Prostate gland (tissue), 2 donors: ENCODE data around the gene ALDH16A1.

Experiments
- POLR2A ChIP-seq: fragments of 450-650 bp; IDR thresholded peaks from one replicate; pipeline ENCODE4 v1.6.1; 2016; ENCODE audit warnings: antibody characterized with exemption, mild to moderate bottlenecking
- POLR2AphosphoS5 ChIP-seq: sonication (generic); formaldehyde crosslinking; IDR thresholded peaks from one replicate; pipeline ENCODE4 v1.6.1; 2017; ENCODE audit warnings: antibody characterized with exemption
- TF ChIP-seq, protein P1 (sequence below), 4 experiments: fragments of 200-600 bp in 2 of 4; fragments of 450-650 bp in 2 of 4; sonication (generic) in 2 of 4; IDR thresholded peaks; 1 replicate in 3 of 4; 2 replicates in 1 of 4; pipeline ENCODE4 v1.5.1; 2016 to 2019; ENCODE audit warnings: antibody characterized with exemption in 4 of 4, mild to moderate bottlenecking in 2 of 4, moderate library complexity in 2 of 4

DNA sequence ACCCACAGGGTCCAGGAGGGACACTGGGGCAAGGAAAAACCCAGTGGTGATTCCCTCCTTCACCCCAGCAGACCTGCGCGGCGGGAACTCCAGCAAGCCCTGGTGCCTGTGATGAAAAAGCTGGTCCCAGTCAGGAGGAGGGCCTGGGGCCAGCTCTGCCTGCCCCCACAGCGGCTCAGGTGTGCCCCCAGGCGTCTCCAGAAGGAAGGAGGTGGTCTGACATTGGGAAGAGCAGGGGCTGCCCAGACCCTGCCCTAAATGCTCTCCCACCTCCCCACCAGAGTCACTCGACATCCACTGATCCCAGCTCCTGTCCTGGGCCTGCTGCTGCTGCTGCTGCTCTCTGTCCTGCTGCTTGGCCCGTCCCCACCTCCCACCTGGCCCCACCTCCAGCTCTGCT is 35.9 kb upstream of the ALDH16A1 start:
- TF ChIP-seq, protein P1, sequence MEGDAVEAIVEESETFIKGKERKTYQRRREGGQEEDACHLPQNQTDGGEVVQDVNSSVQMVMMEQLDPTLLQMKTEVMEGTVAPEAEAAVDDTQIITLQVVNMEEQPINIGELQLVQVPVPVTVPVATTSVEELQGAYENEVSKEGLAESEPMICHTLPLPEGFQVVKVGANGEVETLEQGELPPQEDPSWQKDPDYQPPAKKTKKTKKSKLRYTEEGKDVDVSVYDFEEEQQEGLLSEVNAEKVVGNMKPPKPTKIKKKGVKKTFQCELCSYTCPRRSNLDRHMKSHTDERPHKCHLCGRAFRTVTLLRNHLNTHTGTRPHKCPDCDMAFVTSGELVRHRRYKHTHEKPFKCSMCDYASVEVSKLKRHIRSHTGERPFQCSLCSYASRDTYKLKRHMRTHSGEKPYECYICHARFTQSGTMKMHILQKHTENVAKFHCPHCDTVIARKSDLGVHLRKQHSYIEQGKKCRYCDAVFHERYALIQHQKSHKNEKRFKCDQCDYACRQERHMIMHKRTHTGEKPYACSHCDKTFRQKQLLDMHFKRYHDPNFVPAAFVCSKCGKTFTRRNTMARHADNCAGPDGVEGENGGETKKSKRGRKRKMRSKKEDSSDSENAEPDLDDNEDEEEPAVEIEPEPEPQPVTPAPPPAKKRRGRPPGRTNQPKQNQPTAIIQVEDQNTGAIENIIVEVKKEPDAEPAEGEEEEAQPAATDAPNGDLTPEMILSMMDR (IDR thresholded peaks at IDR 0.05) = no peak
- TF ChIP-seq POLR2A (no peak), POLR2AphosphoS5 (no peak)
